Rectal smooth muscle tissue (tissue), 1 donor: ENCODE data around the gene LENEP.

Source experiments
- H3K27ac ChIP-seq: one replicate; pipeline ENCODE4 v1.7.0; 2013; ENCODE audit warnings: low read depth, low read length, inconsistent platforms
- H3K27me3 ChIP-seq: one replicate; pipeline ENCODE4 v1.7.0; 2013; ENCODE audit warnings: low read length; ENCODE audit not compliant: control insufficient read depth, insufficient read depth
- H3K36me3 ChIP-seq: one replicate; pipeline ENCODE4 v1.7.0; 2013; ENCODE audit warnings: low read length; ENCODE audit not compliant: control insufficient read depth, insufficient read depth
- H3K4me1 ChIP-seq: one replicate; pipeline ENCODE4 v1.7.0; 2013; ENCODE audit warnings: low read length; ENCODE audit not compliant: control insufficient read depth, insufficient read depth
- H3K4me3 ChIP-seq: one replicate; pipeline ENCODE4 v1.7.0; 2013; ENCODE audit warnings: low read length
- H3K9ac ChIP-seq: one replicate; pipeline ENCODE4 v1.7.0; 2013; ENCODE audit warnings: low read length

LENEP gene

GRCh38 chr1:155037043-155037442 lies 43.7 kb downstream of the LENEP start:
- H3K27ac ChIP-seq: no peak overlapping the region
- no peak overlapping the region for H3K9ac ChIP-seq
- H3K27me3 ChIP-seq: no peaks in the 10 kb centered on the region
- no peaks in the 10 kb centered on the region for H3K4me1 ChIP-seq
- no peaks in the 10 kb centered on the region for H3K36me3 ChIP-seq
- H3K4me3 ChIP-seq: no peak overlapping the region

GRCh38 chr1:155037851-155038441 lies 44.6 kb downstream of the LENEP start:
- Histone ChIP-seq H3K9ac (no peak overlapping the region), H3K36me3 (no peaks in the 10 kb centered on the region), H3K27me3 (no peaks in the 10 kb centered on the region), H3K4me3 (no peak overlapping the region), H3K27ac (no peak overlapping the region), H3K4me1 (no peaks in the 10 kb centered on the region)

- Histone ChIP-seq H3K27me3 (no peaks in the 10 kb centered on the region), H3K4me1 (no peaks in the 10 kb centered on the region), H3K36me3 (no peaks in the 10 kb centered on the region), H3K9ac (no peak overlapping the region), H3K4me3 (no peak overlapping the region), H3K27ac (no peak overlapping the region)
Measured at GRCh38 chr1:155038602-155039307, 45.4 kb downstream of the LENEP start.

- Histone ChIP-seq H3K27me3 (no peaks in the 10 kb centered on the region), H3K9ac (no peak overlapping the region), H3K4me1 (no peaks in the 10 kb centered on the region), H3K36me3 (no peaks in the 10 kb centered on the region), H3K27ac (no peak overlapping the region), H3K4me3 (no peak overlapping the region)
Measured at GRCh38 chr1:155039308-155039669, 45.9 kb downstream of the LENEP start.

GRCh38 chr1:155040358-155041093 lies 47.1 kb downstream of the LENEP start:
- Histone ChIP-seq H3K4me3 (no peak overlapping the region), H3K36me3 (no peaks in the 10 kb centered on the region), H3K4me1 (no peaks in the 10 kb centered on the region), H3K9ac (no peak overlapping the region), H3K27ac (no peak overlapping the region), H3K27me3 (no peaks in the 10 kb centered on the region)

GRCh38 chr1:155042789-155043188 lies 49.4 kb downstream of the LENEP start:
- Histone ChIP-seq H3K9ac (no peak overlapping the region), H3K27ac (no peak overlapping the region), H3K36me3 (no peaks in the 10 kb centered on the region), H3K4me3 (no peak overlapping the region), H3K4me1 (no peaks in the 10 kb centered on the region), H3K27me3 (no peaks in the 10 kb centered on the region)

- H3K27me3 ChIP-seq: no peaks in the 10 kb centered on the region
- no peaks in the 10 kb centered on the region for H3K36me3 ChIP-seq
- H3K9ac ChIP-seq: no peak overlapping the region
- no peak overlapping the region for H3K4me3 ChIP-seq
- no peaks in the 10 kb centered on the region for H3K4me1 ChIP-seq
- no peak overlapping the region for H3K27ac ChIP-seq
Measured at GRCh38 chr1:155043301-155043702, 49.9 kb downstream of the LENEP start.

GRCh38 chr1:155043793-155044192 lies 50.4 kb downstream of the LENEP start:
- Histone ChIP-seq H3K4me1 (no peaks in the 10 kb centered on the region), H3K27ac (no peak overlapping the region), H3K27me3 (no peaks in the 10 kb centered on the region), H3K9ac (no peak overlapping the region), H3K36me3 (no peaks in the 10 kb centered on the region), H3K4me3 (no peak overlapping the region)
